ENCODE data around the gene ZNF580. TPM values are rescaled to one million over a fixed set of nuclear protein-coding genes. Genes with fewer than 3 reads are reported as not detected.
A peak's percentile ranks its signal among the peaks of the same experiment; 100 is the strongest.

Gene ZNF580
- total and polyA plus RNA-seq, 9 of the 15 experiments (the other 6 are each of a cell fraction or from before 2014, with no cell fraction given): 2.3 to 47.4 (median 6.0) TPM

GRCh38 chr19:55690109-55690768, 49.4 kb downstream of the ZNF580 start:
- intact Hi-C loops (cut with micrococcal nuclease) (no loop called here), in situ Hi-C loops (cut with MboI) (no loop called here)
- Histone ChIP-seq H3K9me1 (ENCODE audit: control insufficient read depth, insufficient read depth, low read length) (no peaks in the 10 kb centered on the region), H3K79me2 (ENCODE audit: control insufficient read depth, insufficient read depth, low read length) (peaks cover 2% of the 10 kb centered on the region; the same call in 2 of the 3 replicates), H4K20me1 (replicated peaks; ENCODE audit: control insufficient read depth, insufficient read depth, low read length) (peaks cover 26% of the 10 kb centered on the region), H3K4me1 (replicated peaks in 1 of 2; ENCODE audit: control insufficient read depth in 2 of 2, insufficient read depth in 2 of 2, low read length in 2 of 2) (peaks cover 0 to 56% of the 10 kb centered on the region in 2 experiments; a peak in 3 of 5 replicates), H3K27ac (ENCODE audit: extremely low read depth, low read depth, low read length) (no peak overlapping the region), H3K4me3 (no peak overlapping the region), H3K27me3 (ENCODE audit: control insufficient read depth in 2 of 2, insufficient read depth in 2 of 2, low read length in 2 of 2) (no peaks in the 10 kb centered on the region), H3K4me2 (ENCODE audit: insufficient read depth, low read length) (no peak overlapping the region), H3K9me3 (replicated peaks; ENCODE audit: control insufficient read depth, insufficient read depth, low read depth, low read length) (no peaks in the 10 kb centered on the region), H3K36me3 (ENCODE audit: control insufficient read depth, insufficient read depth, low read length) (peaks cover 90% of the 10 kb centered on the region; the same call in 2 of the 3 replicates), H3K9ac (ENCODE audit: insufficient read depth in 1 of 2, low read depth in 2 of 2, low read length in 2 of 2) (peak overlapping the region in 1 of 2 experiments; percentile 26; a peak in 1 of 4 replicates), H2AFZ (ENCODE audit: low read depth, low read length) (no peak overlapping the region)
- POLR2A ChIA-PET: interaction anchor here (0.8 to 1.2 kb wide), 2 partner anchors 9 to 14 kb away, joined by 4 to 5 read pairs; no protein-coding TSS in a partner anchor
- DNase-seq (ENCODE audit: extremely low read depth in 1 of 4, low spot score in 3 of 4): no peak
- ATAC-seq: no peak
- 0 out of 2 replicates have a peak, but pooled peaks have one; percentile 38 for TF ChIP-seq POLR2G (IDR thresholded peaks at IDR 0.05; ENCODE audit: low read depth, low read length)
- TF ChIP-seq NR2C1 (IDR thresholded peaks at IDR 0.05): 0 out of 2 replicates have a peak, but pooled peaks have one; percentile 28
- no peak for TF ChIP-seq NR2C1 (tag; IDR thresholded peaks at IDR 0.05)
- no peak for TF ChIP-seq ID3 (CRISPR knock-in tag; IDR thresholded peaks at IDR 0.05)
- TF ChIP-seq ID3 (tag; IDR thresholded peaks at IDR 0.05): no peak
- no peak for TF ChIP-seq FOXK1 (CRISPR knock-in tag; IDR thresholded peaks at IDR 0.05; ENCODE audit: borderline replicate concordance)
- TF ChIP-seq MNT (conservative IDR thresholded peaks at IDR 0.05): no peak
- FAIRE-seq: no peak
- CTCF ChIA-PET (ENCODE audit: low intra/inter-chr PET ratio): interaction anchor here (0.5 kb wide), 1 partner anchor 11 kb away, joined by 3 read pairs; no protein-coding TSS in a partner anchor
- BruUV-seq (replicated peaks): no TSS peak
- 92% methylated on average over 20 of the region's 25 CpGs for WGBS (ENCODE audit: insufficient coverage, low coverage, missing lambda C conversion rate)
